HG03521 (cell line): ENCODE data around the gene MFRP.

Source experiments
- ATAC-seq: cut with Tn5 transposase; IDR thresholded peaks from one replicate; pipeline ENCODE4 v1.9.1; 2021; ENCODE audit warnings: mild to moderate bottlenecking, moderate library complexity; ENCODE audit not compliant: unreplicated experiment

The MFRP gene

GRCh38 chr11:119359365-119360214 is 13.1 kb upstream of the MFRP start:
- ATAC-seq: no peak

DNA sequence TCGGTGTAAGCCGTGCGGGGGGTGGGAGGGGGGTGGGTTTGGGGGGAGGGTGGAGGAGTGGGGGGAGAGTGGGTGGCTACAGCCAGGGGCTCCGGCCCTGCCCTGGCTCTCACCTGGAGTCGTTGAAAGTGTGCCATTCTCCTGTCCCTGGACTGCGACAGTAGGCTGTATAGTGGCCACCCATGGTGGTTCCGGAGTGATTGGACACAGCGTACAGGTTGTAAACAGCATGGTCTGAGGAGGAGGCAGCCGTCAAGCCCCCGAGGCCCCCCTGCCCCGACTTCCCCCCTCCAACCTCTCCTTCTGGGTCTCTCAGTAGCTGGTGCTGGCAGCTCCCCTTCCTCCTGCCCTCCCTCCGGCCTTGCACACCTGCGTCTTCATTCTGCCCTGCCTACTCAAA is 10.6 kb upstream of the MFRP start:
- no peak for ATAC-seq

- ATAC-seq: peak; percentile 66
Observed at GRCh38 chr11:119356349-119357031, 10.0 kb upstream of the MFRP start.

DNA sequence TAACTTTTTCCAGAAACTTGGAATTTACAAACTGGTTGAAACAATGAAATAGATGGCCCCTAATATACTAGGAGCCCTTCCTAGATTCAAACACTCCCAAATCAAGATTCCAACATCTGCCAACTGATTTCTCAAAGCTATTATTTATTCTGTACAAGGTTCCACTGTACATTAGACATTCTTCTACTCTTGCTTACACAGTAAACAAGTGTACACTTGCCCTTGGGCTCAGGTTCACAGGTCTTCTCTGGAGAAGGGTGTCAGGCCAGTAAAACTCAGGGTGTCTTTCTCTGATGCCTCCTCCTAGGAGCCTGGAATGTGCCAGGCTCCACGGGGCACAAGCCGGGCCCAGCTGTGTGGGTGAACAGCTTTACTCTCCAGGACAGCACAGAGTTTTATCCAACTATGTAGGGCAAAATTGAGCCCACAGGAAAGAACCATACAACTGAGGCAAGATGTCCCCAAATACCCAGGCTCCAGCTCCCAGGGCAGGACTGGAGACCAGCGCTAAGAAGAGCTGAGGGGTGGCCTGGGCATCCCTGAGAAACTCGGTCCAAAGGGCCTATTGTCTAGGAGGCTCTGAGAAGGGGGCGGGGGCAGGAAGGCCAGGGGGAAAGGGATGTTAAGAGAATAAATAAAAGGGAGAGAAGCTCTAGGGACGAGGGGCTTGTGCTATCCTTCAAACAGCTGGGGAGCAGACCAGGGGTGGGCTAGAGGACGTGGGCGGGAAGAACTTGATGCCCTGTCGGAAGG is 8.8 kb upstream of the MFRP start:
- ATAC-seq: no peak

- ATAC-seq: no peak
Observed at GRCh38 chr11:119352857-119353260, 6.4 kb upstream of the MFRP start.

GRCh38 chr11:119351232-119351631 is 4.7 kb upstream of the MFRP start:
- no peak for ATAC-seq

DNA sequence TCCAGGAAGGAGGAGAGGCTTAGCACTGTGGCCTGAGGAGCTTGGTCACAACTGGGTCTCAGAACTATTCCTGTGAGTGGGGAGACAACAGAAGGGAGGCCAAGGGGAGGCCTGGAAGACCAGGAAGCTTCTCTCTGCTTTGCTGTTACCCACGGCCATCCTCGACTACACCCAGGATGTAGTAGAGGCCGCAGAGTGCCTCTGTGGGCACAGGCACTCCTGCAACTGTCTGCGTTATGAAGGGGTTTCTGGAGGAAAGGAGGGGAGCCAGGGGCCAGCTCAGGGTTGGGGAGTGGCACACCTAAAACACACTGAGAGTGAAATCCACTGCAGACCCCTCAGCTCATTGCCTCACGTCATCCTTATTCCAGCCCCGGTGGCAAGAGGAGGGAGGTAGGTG is 3.8 kb upstream of the MFRP start:
- no peak for ATAC-seq

DNA sequence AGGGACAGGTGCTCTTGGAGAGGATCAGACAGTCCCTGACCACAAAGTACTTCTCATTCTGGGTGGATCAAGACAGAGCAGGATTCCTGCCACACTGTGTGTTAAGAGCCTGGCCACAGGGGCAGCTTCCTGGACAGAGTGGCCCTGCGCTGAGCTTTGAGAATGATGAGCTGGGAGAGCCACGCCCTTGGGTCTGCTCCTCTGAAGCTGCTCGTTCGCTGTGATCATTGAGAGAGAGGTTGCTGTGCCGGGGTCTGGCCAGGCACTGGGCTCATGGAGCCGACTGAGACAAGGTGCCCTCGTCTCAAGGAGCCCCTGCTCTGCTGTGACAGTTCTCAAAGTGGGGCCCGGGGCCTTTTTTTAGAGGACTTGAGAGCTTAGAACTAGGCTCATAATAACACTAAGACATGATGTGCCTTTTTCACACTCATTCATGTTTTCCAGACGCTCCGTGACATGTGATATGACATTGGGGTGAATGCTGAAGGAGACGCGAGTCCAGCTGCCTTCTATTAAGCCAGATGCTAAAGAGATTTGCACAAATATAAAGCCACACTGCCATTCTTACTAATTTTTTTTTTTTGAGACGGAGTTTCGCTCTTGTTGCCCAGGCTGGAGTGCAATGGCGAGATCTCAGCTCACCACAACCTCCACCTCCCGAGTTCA is 1.6 kb upstream of the MFRP start:
- ATAC-seq: no peak

DNA sequence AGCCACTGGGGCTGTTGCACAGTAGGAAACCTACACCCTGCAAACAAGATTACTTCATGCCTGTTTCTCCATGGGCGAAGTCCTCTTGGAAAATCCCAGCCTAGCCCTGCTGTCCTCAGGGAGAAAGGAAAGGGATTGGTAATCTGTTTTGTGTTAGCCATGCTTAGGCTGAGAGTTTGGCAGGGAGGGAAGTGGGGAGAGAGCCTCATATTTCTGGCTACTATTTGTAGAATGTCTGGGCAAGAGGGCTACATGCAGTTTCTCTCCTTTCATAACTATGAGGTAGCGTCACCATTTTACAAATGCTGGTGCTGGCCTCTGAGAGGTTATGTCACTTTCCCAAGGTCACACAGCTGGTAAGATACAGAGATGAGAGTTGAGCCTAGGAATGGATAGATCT is 737 bp upstream of the MFRP start:
- ATAC-seq: no peak

DNA sequence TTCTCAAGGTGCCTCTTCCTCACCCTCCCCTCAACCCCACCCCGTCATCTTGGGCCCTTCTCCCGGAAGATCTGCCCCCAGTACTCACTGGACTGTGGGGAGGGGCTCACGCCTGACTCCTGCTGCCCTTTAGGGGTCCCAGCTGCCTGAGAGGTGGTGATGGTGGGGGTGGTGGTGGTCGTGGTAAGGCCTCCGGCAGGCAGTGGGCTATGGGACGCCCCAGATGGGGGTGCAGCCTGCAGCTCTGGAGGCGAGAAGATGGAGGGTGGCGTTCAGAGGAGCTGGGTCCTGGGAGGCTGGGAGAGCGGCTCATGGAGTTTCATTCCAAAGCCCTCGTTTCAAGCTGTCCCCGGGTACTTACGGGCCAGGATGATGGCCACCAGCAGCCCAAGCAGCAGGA is 820 bp downstream of the MFRP start:
- ATAC-seq: no peak

GRCh38 chr11:119344291-119345010 is 2.1 kb downstream of the MFRP start:
- ATAC-seq: no peak

DNA sequence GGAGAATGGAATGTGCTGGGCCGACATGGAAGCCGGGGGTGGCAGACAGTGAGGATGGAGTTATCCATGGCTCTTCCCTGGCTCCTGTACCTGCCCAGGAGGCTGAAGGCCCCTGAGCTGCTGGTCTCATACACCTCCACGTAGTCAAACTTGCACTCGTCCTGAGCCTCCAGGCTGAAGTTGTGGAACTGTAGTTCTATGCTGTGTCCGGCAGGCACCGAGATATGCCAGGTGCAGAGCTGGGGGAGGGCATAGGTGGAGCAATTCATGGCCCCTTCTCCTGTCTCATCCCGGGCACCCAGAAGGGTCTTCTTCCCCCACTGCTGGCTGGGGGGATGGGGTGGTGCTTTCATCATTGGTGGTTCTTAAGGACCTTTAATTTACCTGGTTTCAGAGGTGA is 2.8 kb downstream of the MFRP start:
- no peak for ATAC-seq

DNA sequence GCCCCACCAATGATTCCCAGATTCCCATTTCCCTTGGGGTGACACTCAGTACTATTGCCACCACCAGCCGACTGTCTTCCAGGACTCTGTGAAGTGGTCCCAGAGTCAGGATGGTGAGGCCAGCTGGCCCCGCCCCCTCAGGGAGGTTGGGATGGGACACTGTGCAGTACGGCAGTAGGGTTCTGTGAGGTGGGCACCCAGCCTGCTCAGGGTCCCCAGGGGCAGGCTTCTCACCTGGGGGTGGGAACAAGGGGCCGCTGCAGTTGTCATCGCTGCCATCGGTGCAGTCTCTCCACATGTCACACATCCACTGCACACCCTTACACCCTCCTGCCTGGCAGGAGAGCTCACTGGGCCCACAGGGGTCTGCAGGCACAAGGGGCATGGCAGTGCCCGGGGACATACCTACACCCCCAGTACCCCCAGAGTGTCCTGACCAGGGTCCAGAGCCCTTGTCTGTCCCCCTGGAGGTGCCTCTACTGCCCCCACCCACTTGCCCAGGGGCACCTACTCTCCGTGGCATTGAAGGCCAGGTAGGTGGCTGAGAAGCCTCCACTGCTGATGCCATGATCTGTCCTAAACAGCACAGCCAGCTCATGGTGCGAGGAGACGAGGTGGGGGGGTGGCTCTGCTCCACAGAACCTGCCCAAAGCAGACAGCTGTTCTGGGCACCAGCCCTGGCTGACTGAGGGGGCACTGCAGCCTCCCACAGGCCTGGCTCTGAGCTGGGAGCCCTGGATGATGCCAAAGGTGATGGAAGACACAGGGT is 4.0 kb downstream of the MFRP start:
- no peak for ATAC-seq

DNA sequence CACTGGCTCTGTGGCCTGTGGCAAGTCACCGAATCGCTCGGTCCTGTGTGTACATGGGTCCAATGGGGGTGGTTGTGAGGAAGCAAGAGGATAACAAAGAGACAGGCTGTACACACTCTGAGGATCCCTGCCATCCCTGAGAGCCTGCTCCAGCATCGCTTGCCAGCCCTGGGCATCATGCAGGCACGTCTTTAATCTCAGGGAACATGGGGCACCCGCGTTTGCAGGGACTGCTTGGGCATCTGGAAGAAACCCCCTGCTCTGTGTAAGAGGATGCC is 4.5 kb downstream of the MFRP start:
- no peak for ATAC-seq

DNA sequence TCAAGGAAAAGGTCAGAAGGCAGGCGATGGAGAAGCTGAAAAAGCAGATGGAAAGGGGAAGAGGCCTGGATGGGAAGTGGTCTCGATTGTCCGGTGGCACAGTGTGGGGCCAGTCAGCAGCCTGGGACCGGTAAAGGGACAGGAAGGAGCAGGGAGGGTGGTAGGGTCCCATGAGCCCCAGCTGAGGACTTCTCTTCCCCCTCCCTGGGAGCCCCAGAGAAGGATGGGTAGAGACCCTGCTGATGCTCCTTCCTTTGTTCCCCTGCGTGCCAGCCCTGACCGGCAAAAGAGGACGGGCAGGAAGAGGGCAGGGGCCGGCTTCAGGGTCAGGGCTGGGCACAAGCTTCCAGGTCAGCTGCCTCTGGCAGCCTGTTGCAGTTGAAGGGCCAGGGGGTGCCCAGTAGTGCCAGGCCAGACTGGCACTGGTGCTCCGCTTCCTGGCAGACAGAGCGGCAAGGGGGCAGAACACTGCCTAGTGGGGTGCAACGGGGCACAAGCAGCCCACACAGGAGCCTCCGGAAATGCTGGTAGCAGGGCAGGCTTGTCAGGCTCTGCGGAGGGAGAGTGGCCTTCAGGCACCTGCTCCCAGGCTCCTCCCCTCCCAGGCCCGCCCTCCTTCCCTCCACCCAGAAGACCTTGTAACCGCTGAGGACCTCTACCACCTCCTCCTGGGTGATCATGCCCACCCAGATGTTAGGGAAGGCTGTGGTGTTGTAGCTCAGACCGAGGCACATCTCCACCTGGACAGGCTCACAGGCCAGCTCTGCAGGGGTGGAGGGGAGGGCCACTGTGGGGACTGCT is 5.1 kb downstream of the MFRP start:
- ATAC-seq: no peak

- ATAC-seq: no peak
Observed at GRCh38 chr11:119340335-119341221, 5.9 kb downstream of the MFRP start, which contains the start of gene C1QTNF5. TSS of gene C1QTNF5 (minus strand) at chr11:119340883. CDS start at chr11:119340397, 486 bp downstream.

DNA sequence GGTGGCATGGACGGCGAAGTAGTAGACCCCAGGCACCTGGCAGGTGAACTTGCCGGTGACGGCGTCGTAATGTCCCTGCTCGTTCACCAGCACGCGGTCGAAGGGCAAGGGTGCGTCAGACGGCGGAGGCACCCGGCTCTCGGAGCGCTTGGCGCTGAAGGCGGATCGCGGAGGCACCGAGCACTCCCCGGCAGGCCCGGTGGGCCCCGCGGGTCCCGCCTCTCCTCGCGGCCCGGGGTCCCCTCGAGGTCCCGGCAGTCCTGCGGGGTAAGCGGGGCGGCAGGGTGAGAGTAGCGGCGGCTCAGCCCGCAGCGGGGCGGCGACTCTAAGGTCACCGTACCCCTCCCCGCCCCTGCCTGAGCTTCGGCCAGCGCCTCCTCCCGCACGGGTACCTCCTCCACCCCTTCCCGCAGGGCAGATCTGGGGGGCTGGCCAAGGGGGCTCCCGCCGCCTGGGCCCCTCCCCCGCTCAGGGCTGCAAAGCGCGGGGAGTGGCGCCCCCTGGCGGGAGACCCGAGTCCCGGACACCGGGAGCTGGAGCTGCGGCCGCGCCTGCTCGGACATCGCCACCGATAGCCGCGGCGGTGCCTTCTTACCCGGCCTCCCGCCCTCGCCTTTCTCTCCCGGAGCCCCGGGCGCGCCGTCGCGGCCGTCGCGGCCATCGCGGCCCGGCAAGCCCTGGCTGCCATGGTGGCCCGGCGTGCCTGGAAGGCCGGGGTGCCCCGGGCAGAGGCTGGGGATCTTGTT is 6.7 kb downstream of the MFRP start:
- ATAC-seq: no peak
